Measurements from ENCODE around the gene PPP1R9B.

DNA sequence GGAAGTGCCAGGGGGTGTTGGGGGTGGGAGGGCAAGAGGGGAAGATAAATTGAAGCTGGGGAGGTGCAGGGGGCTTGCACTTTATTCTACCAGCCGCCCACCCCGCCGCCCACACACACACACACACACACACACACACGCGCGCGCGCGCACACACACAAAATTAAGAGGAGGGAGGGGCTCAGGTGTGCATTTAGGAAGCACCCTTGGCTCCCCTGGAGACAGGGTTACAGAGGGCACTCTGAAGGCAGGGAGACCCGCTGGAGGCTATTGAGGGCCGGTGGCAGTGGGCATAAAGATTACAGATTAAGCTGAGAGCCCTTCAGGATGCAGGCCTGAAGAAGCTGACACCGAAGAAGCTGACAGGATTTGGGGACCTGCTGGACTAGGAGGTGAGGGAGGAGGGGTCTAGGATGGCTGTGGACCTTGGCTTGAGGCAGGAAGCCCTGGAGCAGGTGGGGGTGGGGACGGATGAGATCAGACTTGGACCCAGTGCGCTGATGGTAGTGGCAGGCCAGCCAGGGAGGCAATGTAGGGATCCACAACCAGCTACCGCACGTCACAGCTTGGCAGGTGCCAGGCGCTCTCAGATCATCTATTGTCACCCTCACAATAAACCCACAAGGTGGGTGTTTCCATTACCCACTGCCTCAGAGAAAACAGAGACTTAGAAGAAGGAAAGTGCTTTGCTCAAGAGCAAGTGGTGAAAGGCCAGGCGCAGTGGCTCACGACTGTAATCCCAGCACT is 19.7 kb downstream of the PPP1R9B start:
- TF ChIP-seq POLR2A (IDR thresholded peaks at IDR 0.05): no peak
- TF ChIP-seq, protein P1, sequence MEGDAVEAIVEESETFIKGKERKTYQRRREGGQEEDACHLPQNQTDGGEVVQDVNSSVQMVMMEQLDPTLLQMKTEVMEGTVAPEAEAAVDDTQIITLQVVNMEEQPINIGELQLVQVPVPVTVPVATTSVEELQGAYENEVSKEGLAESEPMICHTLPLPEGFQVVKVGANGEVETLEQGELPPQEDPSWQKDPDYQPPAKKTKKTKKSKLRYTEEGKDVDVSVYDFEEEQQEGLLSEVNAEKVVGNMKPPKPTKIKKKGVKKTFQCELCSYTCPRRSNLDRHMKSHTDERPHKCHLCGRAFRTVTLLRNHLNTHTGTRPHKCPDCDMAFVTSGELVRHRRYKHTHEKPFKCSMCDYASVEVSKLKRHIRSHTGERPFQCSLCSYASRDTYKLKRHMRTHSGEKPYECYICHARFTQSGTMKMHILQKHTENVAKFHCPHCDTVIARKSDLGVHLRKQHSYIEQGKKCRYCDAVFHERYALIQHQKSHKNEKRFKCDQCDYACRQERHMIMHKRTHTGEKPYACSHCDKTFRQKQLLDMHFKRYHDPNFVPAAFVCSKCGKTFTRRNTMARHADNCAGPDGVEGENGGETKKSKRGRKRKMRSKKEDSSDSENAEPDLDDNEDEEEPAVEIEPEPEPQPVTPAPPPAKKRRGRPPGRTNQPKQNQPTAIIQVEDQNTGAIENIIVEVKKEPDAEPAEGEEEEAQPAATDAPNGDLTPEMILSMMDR (IDR thresholded peaks at IDR 0.05): no peak

All from esophagus squamous epithelium (tissue), 4 donors.